Measurements from ENCODE around the gene IGFBP5. TPM values are rescaled to one million over a fixed set of nuclear protein-coding genes. Genes with fewer than 3 reads are reported as not detected.
A peak's percentile ranks its signal among the peaks of the same experiment; 100 is the strongest.

IGFBP5 gene
- total RNA-seq, 1 experiment from 2014 or later, result 3.9 TPM

- no peaks in the 10 kb centered on the region for H4K20me1 ChIP-seq (ENCODE audit: insufficient read depth)
- RAD21 ChIA-PET (ENCODE audit: low non-redundant PET in 1 of 2, low total read pairs in 2 of 2, uncharacterized antibody in 2 of 2, unreplicated experiment in 2 of 2), result interaction anchor here in 1 of 2 experiments (2.7 kb wide), 1 partner anchor 145 kb away, joined by 10 read pairs; no protein-coding TSS in a partner anchor
- H3K27me3 ChIP-seq (ENCODE audit: insufficient read depth, low read length), result no peaks in the 10 kb centered on the region
- no peak overlapping the region for H3K9ac ChIP-seq (ENCODE audit: low read length)
- peaks cover 0 to 6% of the 10 kb centered on the region in 2 experiments; a peak in 1 of 4 replicates for H3K36me3 ChIP-seq (ENCODE audit: control insufficient read depth in 1 of 2, insufficient read depth in 2 of 2, low read length in 2 of 2)
- ATAC-seq (no peak), DNase-seq (ENCODE audit: low read depth, low spot score) (no peak)
- no peak overlapping the region for H3K4me2 ChIP-seq (ENCODE audit: low read length)
- TF ChIP-seq EGR1 (IDR thresholded peaks at IDR 0.05; ENCODE audit: low read depth) (no peak), EZH2 (IDR thresholded peaks at IDR 0.05) (no peak), CEBPB (IDR thresholded peaks at IDR 0.05; ENCODE audit: low read depth) (no peak), YY1 (IDR thresholded peaks at IDR 0.05; ENCODE audit: extremely low read depth, insufficient replicate concordance, low read depth, low read length) (no peak), RAD21 (IDR thresholded peaks at IDR 0.05; ENCODE audit: low read depth) (peak; percentile 58), POLR2A (IDR thresholded peaks at IDR 0.05; ENCODE audit: borderline replicate concordance, extremely low read depth, insufficient read depth, insufficient read length) (no peak), FOSL1 (IDR thresholded peaks at IDR 0.05; ENCODE audit: low read depth) (no peak), ELF1 (IDR thresholded peaks at IDR 0.05; ENCODE audit: borderline replicate concordance, low read depth) (no peak), POLR2AphosphoS5 (IDR thresholded peaks at IDR 0.05; ENCODE audit: low read depth, low read length) (no peak), ZFX (IDR thresholded peaks at IDR 0.05) (no peak), REST (IDR thresholded peaks at IDR 0.05; ENCODE audit: low read depth) (no peak), ATF3 (IDR thresholded peaks at IDR 0.05) (no peak), CBX3 (IDR thresholded peaks at IDR 0.05; ENCODE audit: low read depth) (no peak), ZNF274 (IDR thresholded peaks at IDR 0.05; ENCODE audit: low read depth, low read length) (no peak), TCF7L2 (IDR thresholded peaks at IDR 0.05; ENCODE audit: borderline replicate concordance, extremely low read depth, insufficient read depth, insufficient read length) (no peak), CTCF (IDR thresholded peaks at IDR 0.05 in 2 of 3, conservative IDR thresholded peaks at IDR 0.05 in 1 of 3; ENCODE audit: borderline replicate concordance in 1 of 3, insufficient read depth in 1 of 3, low read depth in 2 of 3, low read length in 2 of 3) (peak; percentile 15 to 26 (median 19); a peak in 2 of 6 replicates)
- CTCF ChIA-PET, result interaction anchor here (1.4 to 10.4 kb wide), 2 partner anchors 125 to 147 kb away, joined by 3 to 142 read pairs; no protein-coding TSS in a partner anchor
- BruUV-seq (replicated peaks), result no TSS peak
- no peaks in the 10 kb centered on the region for H3K4me1 ChIP-seq (ENCODE audit: control insufficient read depth in 1 of 2, insufficient read depth in 2 of 2, low read length in 2 of 2)
- no peaks in the 10 kb centered on the region for H3K9me2 ChIP-seq (ENCODE audit: insufficient read depth)
- no peak overlapping the region for H2AFZ ChIP-seq (ENCODE audit: low read depth, low read length, poor library complexity, severe bottlenecking)
- intact Hi-C loops (cut with micrococcal nuclease), result loop anchor here (10.0 kb wide), 1 partner anchor 630 kb away; no protein-coding TSS in a partner anchor
- no peaks in the 10 kb centered on the region for H3K9me3 ChIP-seq (ENCODE audit: control insufficient read depth in 1 of 2, insufficient read depth in 1 of 2, low read depth in 1 of 2, low read length in 2 of 2)
- H3K27ac ChIP-seq (ENCODE audit: low read depth, low read length), result no peak overlapping the region
- no peaks in the 10 kb centered on the region for H3K79me2 ChIP-seq (ENCODE audit: insufficient read depth, low read length)
- POLR2A ChIA-PET, result no interaction called here
- no peak overlapping the region for H3K4me3 ChIP-seq (replicated peaks in 1 of 2; ENCODE audit: low read depth in 1 of 2, low read length in 2 of 2)
These were observed 30.7 kb downstream of the IGFBP5 start for GRCh38 chr2:216664593-216665034.
